ENCODE data around the gene CAVIN4.

The CAVIN4 gene, protein sequence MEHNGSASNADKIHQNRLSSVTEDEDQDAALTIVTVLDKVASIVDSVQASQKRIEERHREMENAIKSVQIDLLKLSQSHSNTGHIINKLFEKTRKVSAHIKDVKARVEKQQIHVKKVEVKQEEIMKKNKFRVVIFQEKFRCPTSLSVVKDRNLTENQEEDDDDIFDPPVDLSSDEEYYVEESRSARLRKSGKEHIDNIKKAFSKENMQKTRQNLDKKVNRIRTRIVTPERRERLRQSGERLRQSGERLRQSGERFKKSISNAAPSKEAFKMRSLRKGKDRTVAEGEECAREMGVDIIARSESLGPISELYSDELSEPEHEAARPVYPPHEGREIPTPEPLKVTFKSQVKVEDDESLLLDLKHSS

DNA sequence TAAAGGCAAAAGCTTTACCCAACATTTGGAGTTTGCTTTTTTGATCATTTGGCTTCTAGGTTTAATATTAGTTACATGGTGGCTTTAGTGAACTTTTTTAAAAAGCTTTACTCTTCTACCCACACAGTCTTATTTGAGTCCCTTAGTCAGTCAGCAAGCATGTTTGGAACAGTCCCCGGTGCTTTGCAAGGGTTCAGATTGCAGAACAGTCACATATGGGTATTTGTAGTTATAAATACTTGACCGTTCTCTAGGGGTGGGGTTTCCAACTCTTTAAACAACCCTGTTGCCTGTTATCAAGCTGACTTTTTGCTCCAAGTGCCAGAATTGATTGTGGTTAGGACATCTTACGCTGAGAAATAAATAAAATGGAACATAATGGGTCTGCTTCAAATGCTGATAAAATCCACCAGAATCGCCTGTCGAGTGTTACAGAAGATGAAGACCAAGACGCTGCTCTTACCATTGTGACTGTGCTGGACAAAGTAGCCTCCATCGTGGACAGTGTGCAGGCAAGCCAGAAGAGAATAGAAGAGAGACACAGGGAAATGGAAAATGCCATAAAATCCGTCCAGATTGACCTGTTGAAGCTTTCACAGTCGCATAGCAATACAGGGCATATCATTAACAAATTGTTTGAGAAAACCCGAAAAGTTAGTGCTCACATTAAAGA lies at the start of gene CAVIN4:
TSS of gene CAVIN4 (plus strand) at position 304 of the 673 bp plus-strand sequence. CDS start at position 369, 65 bp downstream.
- no peak for TF ChIP-seq GATA2 (IDR thresholded peaks at IDR 0.05; ENCODE audit: low read depth, low read length)
- no peak for TF ChIP-seq GATA3 (IDR thresholded peaks at IDR 0.05; ENCODE audit: low read depth, low read length)

DNA sequence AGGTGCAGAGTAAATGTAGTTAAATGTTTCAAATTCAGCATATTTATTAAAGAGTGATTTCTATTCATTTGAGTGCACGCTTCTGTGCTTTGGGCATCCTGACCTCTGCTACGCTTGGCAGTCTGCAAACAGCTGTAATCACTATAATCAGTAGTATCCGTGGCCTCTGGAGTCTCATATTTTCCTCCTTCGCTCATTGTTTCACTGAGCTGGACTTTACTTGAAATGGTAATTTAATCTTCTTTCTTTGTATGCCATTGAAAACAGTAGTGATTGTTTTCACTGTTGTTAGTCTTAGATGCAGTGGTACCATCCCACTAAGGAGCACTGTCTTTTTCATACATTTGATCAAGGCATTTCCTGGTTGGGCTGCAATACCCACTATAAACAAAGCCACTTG lies 43.5 kb upstream of the CAVIN4 start:
- TF ChIP-seq GATA2 (IDR thresholded peaks at IDR 0.05; ENCODE audit: low read depth, low read length) (no peak), GATA3 (IDR thresholded peaks at IDR 0.05; ENCODE audit: low read depth, low read length) (no peak)

DNA sequence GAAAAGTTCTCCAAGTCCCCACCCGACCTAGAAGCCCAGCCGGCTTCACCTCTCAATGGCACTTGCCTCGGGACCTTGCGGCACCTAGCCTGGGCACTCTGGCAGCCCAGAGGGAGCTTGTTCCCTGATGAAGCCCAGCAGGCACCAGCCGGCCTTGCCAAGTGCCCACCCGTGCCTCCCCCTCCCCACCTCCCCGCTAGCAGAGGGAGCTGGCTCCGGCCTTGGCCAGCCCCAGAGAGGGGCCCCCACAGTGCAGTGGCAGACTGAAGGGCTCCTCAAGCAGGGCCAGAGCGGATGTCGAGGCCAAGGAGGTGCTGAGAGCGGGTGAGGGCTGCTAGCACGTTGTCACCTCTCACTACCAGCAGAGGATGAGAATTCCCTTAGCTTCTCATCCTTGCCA lies 37.6 kb upstream of the CAVIN4 start:
- no peak for TF ChIP-seq GATA3 (IDR thresholded peaks at IDR 0.05; ENCODE audit: low read depth, low read length)
- TF ChIP-seq GATA2 (IDR thresholded peaks at IDR 0.05; ENCODE audit: low read depth, low read length), result no peak

DNA sequence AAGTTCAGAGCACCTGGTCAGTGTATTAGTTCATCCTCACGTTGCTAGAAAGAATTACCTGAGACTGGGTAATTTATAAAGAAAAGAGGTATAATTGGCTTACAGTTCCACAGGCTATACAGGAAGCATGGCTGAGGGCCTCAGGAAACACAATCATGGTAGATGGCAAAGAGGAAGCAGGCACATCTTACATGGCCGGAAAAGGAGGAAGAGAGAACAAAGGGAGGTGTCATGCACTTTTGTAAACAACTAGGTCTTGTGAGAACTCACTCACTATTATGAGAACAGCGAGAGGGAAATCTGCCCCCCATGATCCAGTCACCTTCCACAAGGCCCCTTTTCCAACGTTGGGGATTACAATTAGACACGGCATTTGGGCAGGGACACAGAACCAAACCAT lies 28.8 kb upstream of the CAVIN4 start:
- TF ChIP-seq GATA3 (IDR thresholded peaks at IDR 0.05; ENCODE audit: low read depth, low read length) (no peak), GATA2 (IDR thresholded peaks at IDR 0.05; ENCODE audit: low read depth, low read length) (no peak)

DNA sequence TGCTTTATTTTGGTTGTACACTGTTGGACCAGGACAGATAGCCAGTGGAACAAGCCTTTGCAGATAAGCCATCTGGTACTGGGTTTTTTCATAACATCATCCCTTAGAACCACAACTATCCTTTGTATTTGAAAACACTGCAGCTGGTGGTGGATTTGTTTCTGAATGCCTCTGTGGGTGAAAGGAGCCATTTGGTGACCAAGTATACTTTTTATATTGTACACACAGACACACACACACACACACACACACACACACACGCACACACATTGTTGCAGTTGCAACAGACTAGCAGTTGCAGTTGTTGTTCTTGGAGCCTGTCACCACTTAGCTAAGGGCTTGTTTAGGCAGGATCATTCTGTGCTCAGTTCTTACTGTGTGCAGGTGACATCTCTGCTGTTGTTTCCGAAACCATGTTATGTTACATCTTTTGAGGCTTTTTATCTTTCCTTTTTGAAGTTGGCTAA lies 22.9 kb upstream of the CAVIN4 start:
- TF ChIP-seq GATA3 (IDR thresholded peaks at IDR 0.05; ENCODE audit: low read depth, low read length), result no peak
- TF ChIP-seq GATA2 (IDR thresholded peaks at IDR 0.05; ENCODE audit: low read depth, low read length), result no peak

DNA sequence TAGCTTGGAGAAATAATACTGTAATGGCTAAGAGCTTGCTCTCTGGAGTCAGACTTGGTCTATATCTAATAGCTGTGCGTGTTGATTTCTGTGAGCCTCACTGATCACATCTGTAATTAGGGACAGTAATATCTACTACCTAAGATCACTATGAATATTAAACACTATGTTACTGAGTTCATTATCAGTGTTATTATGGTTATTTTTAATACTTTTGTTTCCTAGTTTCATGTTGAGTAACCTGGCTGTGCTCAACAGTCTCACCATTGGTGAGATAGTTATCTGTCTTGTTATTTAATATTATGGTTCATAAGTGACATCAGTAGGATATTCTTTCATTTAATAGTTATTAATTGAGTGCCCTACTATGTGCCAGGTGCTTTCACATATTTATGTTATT lies 22.4 kb upstream of the CAVIN4 start:
- TF ChIP-seq GATA2 (IDR thresholded peaks at IDR 0.05; ENCODE audit: low read depth, low read length) (no peak), GATA3 (IDR thresholded peaks at IDR 0.05; ENCODE audit: low read depth, low read length) (no peak)

DNA sequence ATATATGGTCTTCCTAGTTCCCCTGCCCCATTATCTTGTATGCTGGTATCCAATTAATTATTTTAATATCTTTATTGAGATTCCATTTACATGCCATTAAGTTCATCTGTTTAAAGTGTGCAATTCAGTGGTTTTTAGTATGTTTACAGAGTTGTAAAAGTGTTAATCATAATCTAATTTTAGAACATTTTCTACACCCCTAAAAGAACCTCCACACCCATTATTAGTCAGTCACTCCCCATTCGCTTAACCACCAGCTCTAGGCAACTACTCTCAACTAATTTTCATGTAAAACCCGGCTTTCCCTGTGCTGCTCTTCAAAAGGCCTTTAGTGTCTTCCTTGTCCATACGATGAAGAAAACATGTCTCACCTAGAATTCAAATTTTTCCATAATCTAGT lies 20.8 kb upstream of the CAVIN4 start:
- TF ChIP-seq GATA2 (IDR thresholded peaks at IDR 0.05; ENCODE audit: low read depth, low read length) (no peak), GATA3 (IDR thresholded peaks at IDR 0.05; ENCODE audit: low read depth, low read length) (no peak)

DNA sequence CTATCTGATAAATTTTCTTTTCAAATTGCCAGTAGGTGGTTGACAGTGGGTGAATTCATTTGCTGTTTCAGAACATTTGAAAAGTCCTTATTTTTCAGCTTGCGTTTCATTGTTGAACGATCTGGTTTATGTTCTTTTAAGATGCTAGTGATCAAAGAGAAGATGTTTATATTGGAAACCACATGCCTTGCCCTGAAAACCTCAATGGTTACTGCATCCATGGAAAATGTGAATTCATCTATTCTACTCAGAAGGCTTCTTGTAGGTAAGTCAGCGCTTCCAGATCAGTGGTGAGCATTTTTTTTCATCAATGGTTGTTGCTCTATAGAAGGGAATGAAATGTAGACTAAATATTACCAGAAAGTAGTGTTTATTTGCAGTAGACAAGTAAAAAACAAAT lies 16.6 kb upstream of the CAVIN4 start:
- TF ChIP-seq GATA2 (IDR thresholded peaks at IDR 0.05; ENCODE audit: low read depth, low read length) (no peak), GATA3 (IDR thresholded peaks at IDR 0.05; ENCODE audit: low read depth, low read length) (no peak)

DNA sequence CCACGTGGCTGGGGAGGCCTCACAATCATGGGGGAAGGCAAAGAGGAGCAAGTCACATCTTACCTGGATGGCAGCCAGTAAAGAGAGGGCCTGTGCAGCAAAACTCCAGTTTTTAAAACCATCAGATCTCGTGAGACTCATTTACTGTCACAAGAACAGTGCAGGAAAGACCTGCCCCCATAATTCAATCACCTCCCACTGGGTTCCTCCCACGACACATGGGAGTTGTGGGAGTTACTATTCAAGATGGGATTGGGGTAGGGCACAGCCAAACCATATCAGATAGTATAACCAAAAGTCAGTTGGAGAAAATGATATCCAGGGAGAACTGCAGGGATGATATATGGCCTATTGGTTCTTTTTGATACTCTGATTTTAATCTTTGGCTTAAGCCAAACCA lies 10.0 kb upstream of the CAVIN4 start:
- TF ChIP-seq GATA2 (IDR thresholded peaks at IDR 0.05; ENCODE audit: low read depth, low read length), result no peak
- no peak for TF ChIP-seq GATA3 (IDR thresholded peaks at IDR 0.05; ENCODE audit: low read depth, low read length)

DNA sequence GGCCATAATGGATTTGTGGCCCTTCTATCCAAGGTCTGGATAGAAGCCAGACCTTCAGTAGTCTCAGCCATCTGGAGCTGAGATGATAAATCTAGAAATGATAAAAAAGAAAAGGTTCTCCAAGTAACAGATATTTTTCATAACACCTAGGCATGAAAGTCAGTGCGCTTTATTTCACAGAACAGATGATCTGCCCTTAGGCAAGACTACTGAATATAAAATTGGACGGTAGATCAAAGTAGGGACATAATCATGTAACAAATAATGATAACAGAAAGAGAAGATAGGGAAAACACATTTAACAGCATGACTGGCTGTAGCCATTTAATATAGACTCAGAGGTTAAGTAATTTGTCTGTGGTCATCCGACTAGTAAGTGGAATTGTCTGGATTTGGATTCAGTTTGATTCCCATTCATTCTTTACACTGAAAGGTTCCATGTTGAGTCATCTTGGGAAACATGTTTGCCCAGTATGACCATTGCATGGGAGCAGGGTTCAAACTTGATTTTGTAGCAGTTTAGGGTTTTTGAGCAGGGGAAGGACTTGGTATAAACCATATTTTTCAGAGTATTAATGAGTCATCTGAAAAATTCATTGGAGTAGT lies 4.1 kb upstream of the CAVIN4 start:
- peak; percentile 15; the same call in 1 of the 2 replicates for TF ChIP-seq GATA2 (IDR thresholded peaks at IDR 0.05; ENCODE audit: low read depth, low read length)
- TF ChIP-seq GATA3 (IDR thresholded peaks at IDR 0.05; ENCODE audit: low read depth, low read length), result 0 out of 2 replicates have a peak, but pooled peaks have one; percentile 23

DNA sequence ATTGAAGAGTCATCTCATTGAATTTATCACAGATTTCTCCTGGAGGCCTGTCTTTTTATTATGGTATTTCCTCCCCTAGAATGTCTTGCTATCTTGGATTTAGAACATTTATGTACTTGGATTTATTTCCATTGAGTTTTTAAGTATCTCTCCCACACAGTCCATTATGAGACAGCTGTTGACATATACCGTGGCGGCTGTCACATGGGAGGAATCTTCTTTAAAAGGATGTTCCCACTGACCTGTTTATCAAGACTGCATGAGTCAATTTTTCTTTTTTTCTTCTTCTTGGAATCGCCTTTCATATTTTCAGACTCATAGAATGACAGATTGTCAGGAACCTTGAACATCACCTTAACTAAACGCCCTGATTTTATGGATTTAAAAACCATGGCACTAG lies 2.9 kb upstream of the CAVIN4 start:
- TF ChIP-seq GATA2 (IDR thresholded peaks at IDR 0.05; ENCODE audit: low read depth, low read length) (no peak), GATA3 (IDR thresholded peaks at IDR 0.05; ENCODE audit: low read depth, low read length) (no peak)

DNA sequence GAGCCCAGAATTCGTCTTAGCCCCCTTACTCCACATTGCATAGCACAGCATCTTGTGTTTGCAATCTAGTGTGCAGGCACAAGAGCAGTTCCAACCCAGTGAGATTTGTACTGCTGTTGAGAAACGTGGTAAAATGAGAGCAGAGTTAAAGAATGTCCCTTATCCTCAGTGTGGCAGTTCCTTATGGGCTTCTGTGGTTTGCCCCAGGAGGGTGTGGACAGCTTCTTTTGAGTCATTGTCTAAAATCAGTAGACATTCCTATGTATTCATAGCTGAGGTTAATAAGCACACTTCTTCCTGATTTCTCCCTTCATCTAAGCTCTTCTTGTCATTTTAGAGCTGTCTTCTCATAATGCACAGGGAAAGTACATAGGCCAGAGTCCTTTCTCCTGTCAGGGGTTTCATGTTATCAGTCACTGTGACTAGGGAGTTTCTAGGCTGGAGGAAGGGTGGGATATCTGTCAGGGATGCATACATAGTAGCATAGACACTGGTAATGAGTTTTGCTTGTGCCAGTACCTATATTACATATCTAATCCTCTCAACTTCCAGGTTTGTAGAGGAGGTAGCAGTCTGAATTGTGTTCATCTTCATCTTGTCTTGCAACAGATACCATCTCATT lies 2.0 kb upstream of the CAVIN4 start:
- TF ChIP-seq GATA3 (IDR thresholded peaks at IDR 0.05; ENCODE audit: low read depth, low read length), result no peak
- no peak for TF ChIP-seq GATA2 (IDR thresholded peaks at IDR 0.05; ENCODE audit: low read depth, low read length)

DNA sequence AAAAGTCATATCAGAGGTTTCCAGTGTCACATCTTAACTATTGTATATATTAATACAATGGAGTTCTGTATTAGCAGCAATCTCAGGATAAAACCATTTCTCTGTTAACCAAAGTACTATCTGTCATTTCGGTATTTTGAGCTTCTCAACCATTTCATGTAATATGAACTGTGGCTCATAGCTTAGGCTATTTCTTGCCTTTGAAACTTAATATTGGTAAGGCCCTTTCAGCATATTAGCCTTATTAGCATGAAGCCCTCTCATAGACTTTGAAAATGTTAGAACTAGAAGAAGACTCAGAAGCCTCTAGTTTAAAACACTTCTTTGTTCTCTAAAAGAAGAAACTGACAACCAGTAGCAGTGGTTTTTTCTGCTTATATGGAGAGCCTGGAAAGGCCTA lies 731 bp downstream of the CAVIN4 start:
- TF ChIP-seq GATA3 (IDR thresholded peaks at IDR 0.05; ENCODE audit: low read depth, low read length) (no peak), GATA2 (IDR thresholded peaks at IDR 0.05; ENCODE audit: low read depth, low read length) (no peak)

DNA sequence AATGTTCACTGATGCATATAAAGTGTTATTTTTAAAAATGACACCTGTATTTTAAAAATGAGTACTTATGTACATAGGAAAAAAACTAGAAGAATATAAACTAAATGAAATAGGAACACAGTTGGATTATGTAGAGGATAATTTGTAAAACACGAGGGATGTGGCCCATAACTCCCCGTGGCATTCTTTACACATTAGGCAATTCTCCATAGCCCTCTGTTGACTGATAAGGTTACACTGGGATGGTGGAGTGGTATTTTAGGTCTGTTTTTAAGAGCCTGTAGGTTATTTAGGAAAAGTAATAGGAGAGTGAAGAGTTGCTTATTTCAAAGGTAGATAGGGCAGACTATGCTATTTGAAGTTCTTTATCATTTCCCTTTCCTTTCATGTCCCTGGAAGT lies 1.8 kb downstream of the CAVIN4 start:
- TF ChIP-seq GATA2 (IDR thresholded peaks at IDR 0.05; ENCODE audit: low read depth, low read length) (no peak), GATA3 (IDR thresholded peaks at IDR 0.05; ENCODE audit: low read depth, low read length) (no peak)
